ENCODE results near the gene GSE1. TPM values are rescaled to one million over a fixed set of nuclear protein-coding genes. Genes with fewer than 3 reads are reported as not detected.
"Not testable (repeated sequence)": the region's sequence is repeated elsewhere in the genome, so short reads cannot be mapped to it uniquely, and the experiment has no call there.

The GSE1 gene
- total RNA-seq, 1 donor from 2014 or later, result 30.5 TPM

GRCh38 chr16:85589688-85590505 lies 23.2 kb upstream of the GSE1 start:
- no peak for DNase-seq (ENCODE audit: extremely low read depth, low read depth, low spot score)

GRCh38 chr16:85590506-85590832 lies 22.7 kb upstream of the GSE1 start:
- no peak for DNase-seq (ENCODE audit: extremely low read depth, low read depth, low spot score)

- no peak for DNase-seq (ENCODE audit: extremely low read depth, low read depth, low spot score)
These were observed 21.7 kb upstream of the GSE1 start for GRCh38 chr16:85591381-85591780.

- not testable (repeated sequence) for DNase-seq (ENCODE audit: extremely low read depth, low read depth, low spot score)
These were observed 20.8 kb upstream of the GSE1 start for GRCh38 chr16:85592277-85592676.

GRCh38 chr16:85592700-85593493 lies 20.2 kb upstream of the GSE1 start:
- DNase-seq (ENCODE audit: extremely low read depth, low read depth, low spot score), result no peak

GRCh38 chr16:85593494-85594221 lies 19.5 kb upstream of the GSE1 start:
- no peak for DNase-seq (ENCODE audit: extremely low read depth, low read depth, low spot score)

GRCh38 chr16:85594273-85594977 lies 18.7 kb upstream of the GSE1 start:
- no peak for DNase-seq (ENCODE audit: extremely low read depth, low read depth, low spot score)

GRCh38 chr16:85594978-85595661 lies 18.0 kb upstream of the GSE1 start:
- DNase-seq (ENCODE audit: extremely low read depth, low read depth, low spot score), result no peak

- DNase-seq (ENCODE audit: extremely low read depth, low read depth, low spot score), result no peak
These were observed 17.2 kb upstream of the GSE1 start for GRCh38 chr16:85595812-85596502.

- DNase-seq (ENCODE audit: extremely low read depth, low read depth, low spot score), result no peak
These were observed 15.0 kb upstream of the GSE1 start for GRCh38 chr16:85598141-85598540.

- DNase-seq (ENCODE audit: extremely low read depth, low read depth, low spot score), result no peak
These were observed 13.0 kb upstream of the GSE1 start for GRCh38 chr16:85600078-85600477.

GRCh38 chr16:85600530-85601271 lies 12.4 kb upstream of the GSE1 start:
- DNase-seq (ENCODE audit: extremely low read depth, low read depth, low spot score), result no peak

- no peak for DNase-seq (ENCODE audit: extremely low read depth, low read depth, low spot score)
These were observed 11.9 kb upstream of the GSE1 start for GRCh38 chr16:85601272-85601639.

- no peak for DNase-seq (ENCODE audit: extremely low read depth, low read depth, low spot score)
These were observed 11.3 kb upstream of the GSE1 start for GRCh38 chr16:85601730-85602401.

GRCh38 chr16:85602402-85603202 lies 10.5 kb upstream of the GSE1 start:
- DNase-seq (ENCODE audit: extremely low read depth, low read depth, low spot score), result no peak

GRCh38 chr16:85603203-85603755 lies 9.8 kb upstream of the GSE1 start:
- no peak for DNase-seq (ENCODE audit: extremely low read depth, low read depth, low spot score)

GRCh38 chr16:85604145-85604705 lies 8.9 kb upstream of the GSE1 start:
- no peak for DNase-seq (ENCODE audit: extremely low read depth, low read depth, low spot score)

Data from glomerular endothelial cell (primary cell).